HG03575 (cell line): ENCODE data around the gene C20orf141.

ENCODE experiments used
- ATAC-seq: cut with Tn5 transposase; IDR thresholded peaks from one replicate; pipeline ENCODE4 v1.9.1; 2021; ENCODE audit not compliant: unreplicated experiment, insufficient number of reproducible peaks, low FRiP score; ENCODE audit errors: extremely low read depth

The C20orf141 gene

GRCh38 chr20:2840138-2840966 lies 25.6 kb downstream of the C20orf141 start, which contains the start of the genes PCED1A and VPS16:
PCED1A (minus strand) TSS chr20:2840655; CDS start chr20:2839912, 743 bp downstream.
VPS16 (plus strand) TSS chr20:2840745; CDS start chr20:2840775, 30 bp downstream.
- no peak for ATAC-seq

GRCh38 chr20:2840967-2841531 lies 26.3 kb downstream of the C20orf141 start:
- ATAC-seq, result no peak

DNA sequence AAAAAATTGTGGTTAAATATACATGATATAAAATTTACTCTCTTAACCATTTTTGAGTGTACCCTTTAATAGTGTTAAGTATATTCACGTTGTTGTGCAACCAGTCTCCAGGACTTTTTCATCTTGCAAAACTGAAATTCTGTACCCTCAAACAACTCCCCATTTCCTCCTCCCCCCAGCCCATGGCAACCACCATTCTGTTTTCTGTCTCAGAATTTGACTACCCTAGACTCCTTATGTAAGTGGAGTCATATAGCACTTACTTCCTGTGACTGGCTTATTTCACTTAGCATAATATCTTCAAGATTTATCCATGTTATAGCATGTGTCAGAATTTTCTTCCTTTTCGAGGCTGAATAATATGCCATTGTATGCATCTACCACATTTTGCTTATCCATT lies 30.8 kb downstream of the C20orf141 start:
- no peak for ATAC-seq

GRCh38 chr20:2846698-2847097 lies 31.9 kb downstream of the C20orf141 start:
- ATAC-seq, result no peak

DNA sequence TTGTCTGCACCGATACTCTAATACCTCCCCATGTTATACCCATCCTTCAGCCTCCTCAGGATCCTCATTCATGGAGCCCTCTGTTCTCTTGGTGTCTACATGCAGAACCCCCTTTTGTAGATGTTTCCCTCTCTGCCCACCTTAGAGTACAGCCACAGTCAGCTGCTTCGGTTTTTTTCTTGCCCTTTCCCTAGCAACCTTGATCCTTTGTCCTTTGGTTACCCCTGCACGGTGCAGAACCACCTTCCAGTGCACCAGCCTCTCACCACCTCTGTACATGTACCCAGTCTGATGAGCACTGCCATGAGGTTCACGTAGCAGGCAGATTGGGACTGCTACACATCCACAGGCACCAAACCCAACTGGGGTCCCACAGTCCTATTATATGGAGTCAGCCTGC lies 33.0 kb downstream of the C20orf141 start:
- ATAC-seq, result no peak

DNA sequence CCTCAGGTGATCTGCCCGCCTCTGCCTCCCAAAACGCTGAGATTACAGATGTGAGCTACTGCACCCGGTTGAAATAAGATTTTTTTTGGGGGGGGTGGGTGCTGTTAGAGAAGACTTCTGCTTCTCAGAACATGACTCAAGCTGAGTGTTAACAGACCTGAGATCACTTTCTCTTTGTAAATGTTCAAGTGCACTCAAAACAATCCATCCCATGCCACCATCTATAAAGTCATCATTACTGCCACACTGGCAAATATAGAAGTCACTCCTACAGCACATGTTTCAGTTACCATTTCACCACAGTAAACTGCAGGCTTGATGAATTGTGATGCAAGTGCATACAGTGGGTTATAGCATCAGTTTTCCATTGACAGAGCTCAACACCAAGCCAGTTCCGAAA lies 34.7 kb downstream of the C20orf141 start:
- no peak for ATAC-seq

- no peak for ATAC-seq
These were observed 36.3 kb downstream of the C20orf141 start for GRCh38 chr20:2851086-2851485.

GRCh38 chr20:2858591-2858990 lies 43.8 kb downstream of the C20orf141 start:
- no peak for ATAC-seq

GRCh38 chr20:2859330-2860121 lies 44.7 kb downstream of the C20orf141 start:
- ATAC-seq, result no peak

- ATAC-seq, result no peak
These were observed 49.8 kb downstream of the C20orf141 start for GRCh38 chr20:2864626-2865025.

DNA sequence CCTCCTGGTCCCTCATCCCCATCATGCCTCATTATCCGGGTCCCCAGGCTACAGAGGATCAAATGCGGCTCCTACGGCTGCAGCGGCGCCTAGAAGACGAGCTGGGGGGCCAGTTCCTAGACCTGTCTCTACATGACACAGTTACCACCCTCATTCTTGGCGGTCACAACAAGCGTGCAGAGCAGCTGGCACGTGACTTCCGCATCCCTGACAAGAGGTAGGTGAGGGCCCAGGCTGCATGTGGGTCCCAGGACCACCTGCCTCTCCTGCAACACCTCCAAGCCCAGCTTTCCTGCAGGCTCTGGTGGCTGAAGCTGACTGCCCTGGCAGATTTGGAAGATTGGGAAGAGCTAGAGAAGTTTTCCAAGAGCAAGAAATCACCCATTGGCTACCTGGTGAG lies 50.3 kb downstream of the C20orf141 start:
- ATAC-seq, result no peak
